Lung (tissue), 12 donors: ENCODE measurements around the gene ADAM29. TPM values are rescaled to one million over a fixed set of nuclear protein-coding genes. Genes with fewer than 3 reads are reported as not detected.

Source experiments
- ATAC-seq: fragments of 200-7000 bp; cut with Tn5 transposase; one replicate; pipeline ENCODE4 v1.9.1; 2020; ENCODE audit warnings: moderate number of reproducible peaks; ENCODE audit not compliant: insufficient read depth, low FRiP score
- DNase-seq, 3 donors: peaks; one replicate each; pipeline ENCODE4 v3.0.0-alpha.2; 2013 to 2017
- H3K27ac ChIP-seq, 2 donors: one replicate each; pipeline ENCODE4 v1.5.1; 2013; ENCODE audit warnings: mild to moderate bottlenecking in 2 of 2, moderate library complexity in 2 of 2, control low read depth in 1 of 2, inconsistent platforms in 1 of 2, low read depth in 1 of 2, low read length in 1 of 2
- H3K27me3 ChIP-seq, 3 donors: one replicate each; pipeline ENCODE4 v1.5.1; 2013; ENCODE audit warnings: low read length in 2 of 3; ENCODE audit not compliant: control insufficient read depth in 3 of 3, insufficient read depth in 3 of 3
- H3K36me3 ChIP-seq, 4 donors: one replicate each; pipeline ENCODE4 v1.5.1; 2013; ENCODE audit warnings: low read length in 4 of 4, mild to moderate bottlenecking in 1 of 4, moderate library complexity in 1 of 4; ENCODE audit not compliant: control insufficient read depth in 4 of 4, insufficient read depth in 4 of 4
- H3K4me1 ChIP-seq, 5 donors: one replicate each; pipeline ENCODE4 v1.5.1; 2013; ENCODE audit warnings: low read length in 5 of 5, mild to moderate bottlenecking in 2 of 5, moderate library complexity in 1 of 5; ENCODE audit not compliant: control insufficient read depth in 5 of 5, insufficient read depth in 5 of 5
- H3K4me3 ChIP-seq: one replicate; pipeline ENCODE4 v1.5.1; 2013; ENCODE audit warnings: mild to moderate bottlenecking, control low read depth, moderate library complexity
- H3K9ac ChIP-seq, 2 donors: one replicate each; pipeline ENCODE4 v1.5.1; 2013; ENCODE audit warnings: low read length in 2 of 2, control low read depth in 1 of 2; ENCODE audit not compliant: insufficient read depth in 1 of 2
- H3K9me3 ChIP-seq, 4 donors: one replicate each; pipeline ENCODE4 v1.5.1; 2013; ENCODE audit warnings: low read length in 3 of 4, mild to moderate bottlenecking in 1 of 4, moderate library complexity in 1 of 4; ENCODE audit not compliant: control insufficient read depth in 4 of 4, insufficient read depth in 3 of 4
- WGBS, 2 donors: extraction: QIAGEN DNeasy Blood & Tissue Kit; methylation state at CpG; one replicate each; pipeline ENCODE4 v1.1.7; 2013; 5-methylcytosine and 5-hydroxymethylcytosine counted together
- polyA plus RNA-seq, 2 donors: library from polyadenylated mRNA; stranded (reverse); fragments of 200-250 nt; gene quantifications; one replicate each; pipeline ENCODE4 v1.2.1, GENCODE V29; 2013
- total RNA-seq, 2 donors: library from RNA; depleted of rRNA in 1 of 2; stranded (reverse); fragments of >200 nt in 1 of 2; gene quantifications; one replicate each; pipeline ENCODE4 v1.2.1, GENCODE V29; 2014 to 2021
- TF ChIP-seq, protein P1 (sequence below): IDR thresholded peaks from 2 replicates; pipeline ENCODE4 v1.5.1; 2012; ENCODE audit warnings: mild to moderate bottlenecking; ENCODE audit errors: control extremely low read depth, extremely low read depth
- donor health status: control.
- donor health status: control.
- donor health status: Bipolar disorder and iron deficiency.
- donor health status: healthy.
- donor health status: DM: yes; HTN: yes; CAD: no.

Gene ADAM29
- total and polyA plus RNA-seq, 4 donors: 0.05 to 0.06 TPM; not detected in 2

DNA sequence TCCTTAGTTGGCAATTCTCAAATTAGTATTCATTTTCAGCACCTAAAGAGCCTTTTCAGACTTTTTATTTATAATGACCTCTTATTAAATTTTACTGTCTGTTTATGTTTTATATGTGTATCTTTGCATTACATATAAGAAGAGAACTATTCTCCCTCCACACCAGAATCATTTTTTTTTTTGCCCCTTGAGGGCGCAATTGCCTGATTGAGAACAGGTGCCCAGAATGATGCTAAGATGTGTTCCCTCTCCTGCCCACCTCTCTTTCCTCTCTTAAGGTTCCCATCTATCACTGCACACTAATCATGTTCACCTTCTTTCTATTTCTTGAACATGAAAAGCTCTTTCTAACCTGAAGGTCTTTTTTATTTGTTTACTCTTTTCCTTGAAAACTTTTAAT is 44.2 kb upstream of the ADAM29 start:
- ATAC-seq (no peak), DNase-seq (peak in 2 of 3 donors; percentile 2 to 6)
- TF ChIP-seq, protein P1, sequence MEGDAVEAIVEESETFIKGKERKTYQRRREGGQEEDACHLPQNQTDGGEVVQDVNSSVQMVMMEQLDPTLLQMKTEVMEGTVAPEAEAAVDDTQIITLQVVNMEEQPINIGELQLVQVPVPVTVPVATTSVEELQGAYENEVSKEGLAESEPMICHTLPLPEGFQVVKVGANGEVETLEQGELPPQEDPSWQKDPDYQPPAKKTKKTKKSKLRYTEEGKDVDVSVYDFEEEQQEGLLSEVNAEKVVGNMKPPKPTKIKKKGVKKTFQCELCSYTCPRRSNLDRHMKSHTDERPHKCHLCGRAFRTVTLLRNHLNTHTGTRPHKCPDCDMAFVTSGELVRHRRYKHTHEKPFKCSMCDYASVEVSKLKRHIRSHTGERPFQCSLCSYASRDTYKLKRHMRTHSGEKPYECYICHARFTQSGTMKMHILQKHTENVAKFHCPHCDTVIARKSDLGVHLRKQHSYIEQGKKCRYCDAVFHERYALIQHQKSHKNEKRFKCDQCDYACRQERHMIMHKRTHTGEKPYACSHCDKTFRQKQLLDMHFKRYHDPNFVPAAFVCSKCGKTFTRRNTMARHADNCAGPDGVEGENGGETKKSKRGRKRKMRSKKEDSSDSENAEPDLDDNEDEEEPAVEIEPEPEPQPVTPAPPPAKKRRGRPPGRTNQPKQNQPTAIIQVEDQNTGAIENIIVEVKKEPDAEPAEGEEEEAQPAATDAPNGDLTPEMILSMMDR: no peak
- no peak overlapping the region for H3K9ac ChIP-seq
- H3K9me3 ChIP-seq: no peaks in the 10 kb centered on the region
- no peaks in the 10 kb centered on the region for H3K4me1 ChIP-seq
- 28 to 53% methylated on average over 1 of the region's 1 CpG for WGBS, 2 donors
- H3K36me3 ChIP-seq: no peaks in the 10 kb centered on the region
- no peaks in the 10 kb centered on the region for H3K27me3 ChIP-seq
- H3K4me3 ChIP-seq: no peak overlapping the region
- H3K27ac ChIP-seq: no peak overlapping the region

DNA sequence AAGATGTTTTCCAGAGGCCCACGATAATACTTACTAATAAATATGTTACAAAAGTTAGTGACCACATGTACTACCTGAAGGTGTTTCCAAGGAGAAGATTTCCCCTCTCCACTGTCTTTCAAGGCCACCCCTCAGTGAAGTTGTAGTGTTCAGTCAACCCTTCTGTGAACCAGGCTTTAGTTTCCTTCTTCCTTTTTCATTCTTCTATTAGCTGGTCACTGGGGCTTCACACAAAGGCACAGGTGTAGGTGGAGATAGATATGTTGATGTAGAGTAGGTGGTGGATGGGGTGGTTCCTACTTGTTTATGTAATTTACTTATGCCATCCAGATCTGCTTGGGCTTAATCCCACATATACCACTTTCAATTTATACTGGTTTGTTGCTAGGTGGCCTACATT is 43.3 kb upstream of the ADAM29 start:
- no peaks in the 10 kb centered on the region for H3K9me3 ChIP-seq
- H3K9ac ChIP-seq: no peak overlapping the region
- TF ChIP-seq, protein P1: no peak
- no peak overlapping the region for H3K4me3 ChIP-seq
- H3K36me3 ChIP-seq: no peaks in the 10 kb centered on the region
- ATAC-seq: no peak
- no peaks in the 10 kb centered on the region for H3K4me1 ChIP-seq
- 73 to 86% methylated on average over 1 of the region's 1 CpG for WGBS, 2 donors
- DNase-seq: no peak
- H3K27me3 ChIP-seq: no peaks in the 10 kb centered on the region
- H3K27ac ChIP-seq: no peak overlapping the region

DNA sequence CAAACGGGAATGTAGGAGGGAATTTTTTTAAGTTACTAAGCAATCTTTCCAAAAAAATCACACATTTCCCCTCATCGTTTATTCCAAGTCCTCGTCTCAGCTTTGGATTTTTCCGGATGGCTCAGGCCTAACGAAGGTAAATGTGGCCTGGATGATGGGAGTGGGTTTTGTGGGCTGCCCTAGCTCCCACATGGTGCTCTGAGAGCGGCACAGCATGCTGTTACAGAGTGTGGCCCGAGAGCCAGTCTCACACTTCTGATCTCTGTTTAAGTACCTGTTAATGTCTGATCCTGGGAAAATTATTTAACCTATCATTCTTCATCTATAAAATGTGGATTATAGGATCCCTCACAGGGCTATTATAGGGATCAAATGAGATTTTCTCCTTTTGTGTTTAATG is 38.2 kb upstream of the ADAM29 start:
- H3K4me1 ChIP-seq: no peaks in the 10 kb centered on the region
- no peaks in the 10 kb centered on the region for H3K27me3 ChIP-seq
- no peak overlapping the region for H3K27ac ChIP-seq
- no peak overlapping the region for H3K9ac ChIP-seq
- H3K36me3 ChIP-seq: no peaks in the 10 kb centered on the region
- H3K4me3 ChIP-seq: no peak overlapping the region
- 77 to 84% methylated on average over 7 of the region's 7 CpGs for WGBS, 2 donors
- DNase-seq (no peak), ATAC-seq (no peak)
- TF ChIP-seq, protein P1: no peak
- no peaks in the 10 kb centered on the region for H3K9me3 ChIP-seq

DNA sequence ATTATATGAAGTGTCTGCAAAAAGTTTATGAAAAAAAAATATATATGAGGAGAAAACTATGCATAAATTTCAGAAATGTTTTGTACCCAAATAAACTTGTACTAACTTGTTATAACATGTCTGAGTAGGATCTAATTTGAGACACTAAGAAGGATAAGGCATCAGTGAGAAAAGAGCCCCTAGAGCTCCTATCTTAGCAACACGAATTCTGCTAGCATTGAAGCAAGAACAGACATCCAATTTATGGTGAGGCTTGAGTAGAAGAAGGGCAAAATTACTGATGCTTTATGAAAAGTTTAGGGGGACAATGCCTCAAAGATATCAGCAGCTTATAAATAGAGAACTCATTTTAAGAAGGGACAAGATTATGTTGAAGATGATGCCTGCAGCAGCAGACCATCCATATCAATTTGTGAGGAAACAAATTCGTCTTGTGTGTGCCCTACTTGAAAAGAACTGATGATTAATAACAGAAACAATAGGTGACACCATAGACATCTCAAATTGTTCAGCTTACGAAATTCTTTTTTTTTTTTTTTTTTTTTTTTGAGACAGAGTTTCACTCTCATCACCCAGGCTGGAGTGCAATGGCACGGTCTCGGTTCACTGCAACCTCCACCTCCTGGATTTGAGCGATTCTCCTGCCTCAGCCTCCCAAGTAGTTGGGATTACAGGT is 35.7 kb upstream of the ADAM29 start:
- ATAC-seq: no peak
- no peak overlapping the region for H3K27ac ChIP-seq
- H3K4me1 ChIP-seq: no peaks in the 10 kb centered on the region
- no peak for DNase-seq
- TF ChIP-seq, protein P1: no peak
- WGBS, 2 donors: 80% methylated on average over 6 of the region's 6 CpGs
- no peak overlapping the region for H3K4me3 ChIP-seq
- no peaks in the 10 kb centered on the region for H3K9me3 ChIP-seq
- no peaks in the 10 kb centered on the region for H3K36me3 ChIP-seq
- no peaks in the 10 kb centered on the region for H3K27me3 ChIP-seq
- H3K9ac ChIP-seq: no peak overlapping the region
